Memory B cell (primary cell): ENCODE results near the gene VSIG4.

Source experiments
- ATAC-seq: fragments of 150-1000 bp; cut with Tn5 transposase; 2 replicates; pipeline ENCODE4 v1.10.0; 2021; ENCODE audit warnings: low read depth, mild to moderate bottlenecking, moderate library complexity
- DNase-seq, 2 donors: peaks; one replicate each; pipeline ENCODE4 v3.0.0; 2022; ENCODE audit warnings: low spot score in 2 of 2
- H3K27ac Mint-ChIP-seq: one replicate; pipeline ENCODE4 v1.8.0; 2022; ENCODE audit warnings: mild to moderate bottlenecking, moderate library complexity, mixed read lengths
- H3K27me3 Mint-ChIP-seq: one replicate; pipeline ENCODE4 v1.8.0; 2022; ENCODE audit warnings: mixed read lengths
- H3K36me3 Mint-ChIP-seq: one replicate; pipeline ENCODE4 v1.8.0; 2022; ENCODE audit warnings: mild to moderate bottlenecking, mixed read lengths
- H3K4me1 Mint-ChIP-seq: one replicate; pipeline ENCODE4 v1.8.0; 2022; ENCODE audit warnings: mixed read lengths
- H3K4me3 Mint-ChIP-seq: one replicate; pipeline ENCODE4 v1.8.0; 2022; ENCODE audit warnings: mild to moderate bottlenecking, moderate library complexity, mixed read lengths
- H3K9me3 Mint-ChIP-seq: one replicate; pipeline ENCODE4 v1.8.0; 2022; ENCODE audit warnings: mixed read lengths

The VSIG4 gene

GRCh38 chrX:66009231-66009845 lies 30.5 kb downstream of the VSIG4 start:
- Mint-ChIP-seq H3K36me3 (no peaks in the 10 kb centered on the region), H3K4me3 (no peak overlapping the region), H3K4me1 (peaks cover 42% of the 10 kb centered on the region), H3K27ac (no peak overlapping the region), H3K9me3 (no peaks in the 10 kb centered on the region), H3K27me3 (no peaks in the 10 kb centered on the region)
- ATAC-seq = no peak
- DNase-seq = no peak

GRCh38 chrX:66008328-66008970 lies 31.4 kb downstream of the VSIG4 start:
- H3K9me3 Mint-ChIP-seq = no peaks in the 10 kb centered on the region
- H3K4me3 Mint-ChIP-seq = no peak overlapping the region
- peaks cover 42% of the 10 kb centered on the region for H3K4me1 Mint-ChIP-seq
- ATAC-seq (no peak), DNase-seq (no peak)
- H3K36me3 Mint-ChIP-seq = no peaks in the 10 kb centered on the region
- H3K27ac Mint-ChIP-seq = no peak overlapping the region
- no peaks in the 10 kb centered on the region for H3K27me3 Mint-ChIP-seq

DNA sequence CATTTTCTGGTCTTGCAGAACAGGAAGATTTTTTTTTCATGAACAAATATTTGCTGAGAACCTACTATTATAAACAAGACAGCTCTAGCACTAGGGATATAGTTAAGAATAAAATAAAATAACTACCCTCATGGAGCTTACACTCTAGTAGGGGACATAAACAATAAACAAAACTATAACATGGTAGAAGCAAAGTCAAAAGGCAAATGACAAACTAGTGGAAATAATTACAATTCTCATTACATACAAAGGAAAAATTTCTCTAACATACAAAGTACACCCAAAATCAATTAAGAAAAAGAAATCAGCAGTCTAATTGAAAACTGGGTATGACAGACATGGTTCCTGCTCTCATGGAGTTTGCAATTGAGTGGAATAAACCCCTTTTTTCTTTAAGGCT lies 32.0 kb downstream of the VSIG4 start:
- H3K27me3 Mint-ChIP-seq = no peaks in the 10 kb centered on the region
- H3K4me1 Mint-ChIP-seq = peaks cover 41% of the 10 kb centered on the region
- H3K4me3 Mint-ChIP-seq = no peak overlapping the region
- no peaks in the 10 kb centered on the region for H3K36me3 Mint-ChIP-seq
- no peak overlapping the region for H3K27ac Mint-ChIP-seq
- DNase-seq = no peak
- ATAC-seq = no peak
- no peaks in the 10 kb centered on the region for H3K9me3 Mint-ChIP-seq

DNA sequence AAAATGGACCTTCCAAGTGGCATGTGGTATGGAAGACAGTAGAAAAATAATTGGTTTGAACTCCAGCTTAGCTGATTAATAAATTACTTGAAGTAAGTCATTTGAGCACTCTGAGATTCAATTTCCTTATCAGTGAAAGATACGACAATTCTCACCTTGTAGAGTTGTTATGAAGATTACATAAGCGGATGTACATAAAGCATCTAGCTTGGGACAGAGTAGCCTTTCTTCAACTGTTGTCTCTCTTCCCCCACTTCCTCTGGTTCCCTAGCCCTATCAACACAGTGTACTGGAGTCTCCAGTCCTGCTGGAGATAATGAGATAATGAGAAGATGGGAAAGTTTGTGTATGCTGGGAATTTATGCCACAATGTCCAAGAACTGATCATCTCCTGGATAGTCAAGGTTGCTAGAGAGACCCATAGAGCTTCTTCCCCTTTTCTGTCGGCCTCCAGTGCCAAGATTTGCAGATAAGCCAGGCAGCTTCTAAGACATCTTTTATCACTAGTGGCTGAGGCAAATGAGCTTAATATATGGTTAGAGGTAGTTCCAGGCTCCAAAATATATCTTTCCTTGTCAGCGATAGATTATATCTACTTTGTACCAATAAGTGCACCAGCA lies 33.9 kb downstream of the VSIG4 start:
- Mint-ChIP-seq H3K36me3 (no peaks in the 10 kb centered on the region), H3K4me1 (peaks cover 41% of the 10 kb centered on the region), H3K9me3 (no peaks in the 10 kb centered on the region), H3K27me3 (no peaks in the 10 kb centered on the region), H3K4me3 (peak overlapping the region; percentile 21), H3K27ac (peak overlapping the region; percentile 75)
- ATAC-seq (no peak), DNase-seq (no peak)

DNA sequence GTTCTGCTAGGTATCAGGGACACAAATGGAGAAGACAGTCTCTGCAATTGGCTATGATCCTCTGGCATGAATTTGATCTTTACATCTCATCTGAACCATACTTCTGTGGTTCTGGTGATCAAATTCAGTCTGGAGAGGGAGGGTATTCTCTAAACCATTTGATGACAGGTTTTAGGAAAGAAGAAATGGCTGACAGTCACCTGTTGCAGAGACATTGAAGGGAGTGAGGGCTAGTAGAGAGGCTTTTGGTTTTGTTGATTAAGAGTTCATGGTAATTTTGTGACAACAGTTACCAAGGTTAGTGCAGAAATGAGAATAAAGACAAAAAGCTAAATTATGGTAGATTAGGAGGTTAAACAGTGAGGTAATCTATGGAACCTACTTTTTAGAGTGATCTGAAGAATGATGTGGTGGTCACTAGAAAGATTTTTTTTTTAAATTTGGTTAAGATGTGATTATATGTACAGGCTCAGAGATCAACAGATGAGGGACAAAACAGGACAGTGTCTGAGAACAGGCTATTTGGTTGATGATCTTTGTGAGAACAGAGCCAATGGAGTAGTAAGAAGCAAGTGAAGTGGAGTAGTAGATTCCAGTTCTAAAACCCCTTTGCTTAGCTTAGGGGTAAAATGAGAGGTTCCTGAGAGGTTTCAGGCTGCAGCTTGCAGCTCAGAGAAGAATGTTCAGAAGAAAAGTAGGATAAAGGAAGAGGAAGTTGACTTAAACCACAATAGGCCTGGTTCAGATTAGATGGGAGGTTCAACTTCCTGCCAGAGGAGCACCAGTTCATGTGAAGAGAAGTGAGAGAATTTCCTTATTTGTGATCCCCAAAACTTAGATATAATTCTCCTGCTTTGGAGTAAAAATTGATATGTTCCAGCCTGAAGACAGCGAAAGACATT lies 34.7 kb downstream of the VSIG4 start:
- H3K27me3 Mint-ChIP-seq = no peaks in the 10 kb centered on the region
- H3K9me3 Mint-ChIP-seq = no peaks in the 10 kb centered on the region
- H3K4me1 Mint-ChIP-seq = peaks cover 43% of the 10 kb centered on the region
- DNase-seq (no peak), ATAC-seq (peak; percentile 54)
- H3K27ac Mint-ChIP-seq = peak overlapping the region; percentile 75
- H3K36me3 Mint-ChIP-seq = no peaks in the 10 kb centered on the region
- peak overlapping the region; percentile 69 for H3K4me3 Mint-ChIP-seq

- peak; percentile 65 for ATAC-seq
Observed at GRCh38 chrX:66002824-66003680, 36.8 kb downstream of the VSIG4 start.

DNA sequence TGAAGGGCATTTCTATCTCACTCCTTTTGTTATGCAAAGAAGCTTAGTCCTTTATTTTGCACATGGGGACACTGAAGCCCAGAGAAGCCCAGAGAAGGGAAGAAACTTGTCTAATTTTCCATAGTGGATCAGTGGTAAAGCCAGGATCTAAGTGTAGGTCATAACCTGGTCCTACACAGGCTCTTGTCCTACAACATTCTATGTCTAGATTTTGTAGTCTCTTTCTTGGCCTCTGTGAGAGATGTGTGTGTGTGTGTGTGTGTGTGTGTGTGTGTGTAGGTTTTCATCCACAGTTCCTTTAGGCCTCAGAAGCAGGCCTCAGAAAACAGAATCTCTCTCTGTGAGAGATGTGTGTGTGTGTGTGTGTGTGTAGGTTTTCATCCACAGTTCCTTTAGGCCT lies 38.3 kb downstream of the VSIG4 start:
- no peaks in the 10 kb centered on the region for H3K9me3 Mint-ChIP-seq
- H3K27ac Mint-ChIP-seq = peak overlapping the region; percentile 86
- no peaks in the 10 kb centered on the region for H3K27me3 Mint-ChIP-seq
- no peak overlapping the region for H3K4me3 Mint-ChIP-seq
- H3K4me1 Mint-ChIP-seq = peaks cover 51% of the 10 kb centered on the region
- DNase-seq = no peak
- ATAC-seq = no peak
- H3K36me3 Mint-ChIP-seq = no peaks in the 10 kb centered on the region

More at GRCh38 chrX:66002824-66003680, 36.8 kb downstream of the VSIG4 start:
- DNase-seq = no peak
- Mint-ChIP-seq H3K27me3 (no peaks in the 10 kb centered on the region), H3K9me3 (no peaks in the 10 kb centered on the region), H3K36me3 (no peaks in the 10 kb centered on the region), H3K4me3 (peak overlapping the region; percentile 54), H3K4me1 (peaks cover 51% of the 10 kb centered on the region), H3K27ac (peak overlapping the region; percentile 73)

GRCh38 chrX:66000628-66001272 lies 39.1 kb downstream of the VSIG4 start:
- DNase-seq (no peak), ATAC-seq (no peak)
- peak overlapping the region; percentile 86 for H3K27ac Mint-ChIP-seq
- H3K4me3 Mint-ChIP-seq = no peak overlapping the region
- no peaks in the 10 kb centered on the region for H3K27me3 Mint-ChIP-seq
- H3K4me1 Mint-ChIP-seq = peaks cover 47% of the 10 kb centered on the region
- H3K36me3 Mint-ChIP-seq = no peaks in the 10 kb centered on the region
- no peaks in the 10 kb centered on the region for H3K9me3 Mint-ChIP-seq

DNA sequence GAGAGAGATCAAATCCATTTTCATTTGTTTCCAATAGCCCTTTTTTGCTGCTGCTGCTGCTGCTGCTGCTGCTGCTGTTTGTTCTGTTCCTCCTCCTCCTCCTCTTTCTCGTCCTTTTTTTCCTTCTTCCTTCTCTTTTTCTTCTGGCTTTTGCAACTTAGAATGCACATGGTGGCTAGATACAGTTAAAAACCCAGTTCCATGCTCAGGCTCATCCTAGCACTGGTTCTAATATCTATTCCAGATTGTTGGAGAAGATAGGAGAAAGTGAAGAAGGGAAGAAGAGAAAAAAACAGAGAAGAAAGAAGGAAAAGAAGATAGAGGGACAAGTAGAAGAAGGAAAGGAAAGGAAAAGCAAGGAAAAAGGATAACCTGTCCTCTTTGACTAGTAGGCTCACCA lies 39.7 kb downstream of the VSIG4 start:
- H3K4me3 Mint-ChIP-seq = no peak overlapping the region
- no peaks in the 10 kb centered on the region for H3K36me3 Mint-ChIP-seq
- no peak for ATAC-seq
- H3K9me3 Mint-ChIP-seq = no peaks in the 10 kb centered on the region
- DNase-seq = no peak
- H3K4me1 Mint-ChIP-seq = peaks cover 42% of the 10 kb centered on the region
- no peaks in the 10 kb centered on the region for H3K27me3 Mint-ChIP-seq
- H3K27ac Mint-ChIP-seq = peak overlapping the region; percentile 2

- no peak for ATAC-seq
- no peaks in the 10 kb centered on the region for H3K9me3 Mint-ChIP-seq
- no peak for DNase-seq
- H3K4me3 Mint-ChIP-seq = no peak overlapping the region
- peaks cover 36% of the 10 kb centered on the region for H3K4me1 Mint-ChIP-seq
- H3K27me3 Mint-ChIP-seq = no peaks in the 10 kb centered on the region
- H3K36me3 Mint-ChIP-seq = no peaks in the 10 kb centered on the region
- H3K27ac Mint-ChIP-seq = peak overlapping the region; percentile 2
Observed at GRCh38 chrX:65999563-66000148, 40.2 kb downstream of the VSIG4 start.

GRCh38 chrX:65999029-65999562 lies 40.8 kb downstream of the VSIG4 start:
- H3K4me3 Mint-ChIP-seq = no peak overlapping the region
- H3K27ac Mint-ChIP-seq = no peak overlapping the region
- no peaks in the 10 kb centered on the region for H3K27me3 Mint-ChIP-seq
- no peaks in the 10 kb centered on the region for H3K36me3 Mint-ChIP-seq
- H3K4me1 Mint-ChIP-seq = peaks cover 34% of the 10 kb centered on the region
- DNase-seq = no peak
- no peak for ATAC-seq
- no peaks in the 10 kb centered on the region for H3K9me3 Mint-ChIP-seq

DNA sequence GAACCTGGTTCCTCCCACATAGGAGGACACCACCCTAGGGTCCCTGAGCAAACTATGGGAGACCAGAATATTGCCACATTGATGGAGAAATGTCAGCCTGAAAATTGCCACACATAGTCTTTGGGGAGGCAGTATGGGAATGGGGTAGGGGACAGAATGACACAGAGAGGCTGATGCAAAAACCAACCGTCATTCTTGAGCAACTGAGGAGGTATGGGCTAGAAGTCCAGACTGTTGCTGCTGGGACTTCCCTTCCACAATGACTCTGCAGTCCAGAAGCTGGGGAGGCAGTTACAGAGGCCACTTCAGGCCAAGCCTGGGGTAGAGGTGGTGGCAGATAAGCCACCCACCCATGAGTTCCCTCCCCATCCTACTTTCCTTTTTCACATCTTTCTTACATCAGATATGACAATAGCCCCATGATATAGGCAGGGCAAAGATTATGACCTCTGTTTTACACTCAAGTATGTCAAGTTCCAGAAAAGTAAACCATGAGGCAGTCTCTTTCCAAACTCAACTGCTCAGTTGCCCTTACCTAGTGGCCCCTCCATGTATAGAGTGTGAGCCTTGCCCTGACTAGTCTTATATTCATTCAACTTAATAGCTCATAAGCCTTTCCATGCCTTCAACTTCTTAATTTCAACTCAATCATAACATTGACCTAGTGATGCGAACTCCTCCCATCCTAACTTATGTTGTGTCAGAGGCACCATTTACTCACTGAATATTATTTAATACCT lies 41.7 kb downstream of the VSIG4 start:
- Mint-ChIP-seq H3K4me3 (no peak overlapping the region), H3K36me3 (no peaks in the 10 kb centered on the region), H3K4me1 (peaks cover 30% of the 10 kb centered on the region), H3K9me3 (peaks cover 1% of the 10 kb centered on the region), H3K27me3 (no peaks in the 10 kb centered on the region), H3K27ac (peak overlapping the region; percentile 41)
- ATAC-seq (no peak), DNase-seq (no peak)
